Stomach smooth muscle (tissue), 2 donors: Measurements from ENCODE around the gene TERT.

Source experiments
- H3K27ac ChIP-seq: one replicate; pipeline ENCODE4 v1.7.0; 2013; ENCODE audit warnings: mild to moderate bottlenecking, low read length, inconsistent platforms
- H3K27me3 ChIP-seq, 2 donors: one replicate each; pipeline ENCODE4 v1.7.0; 2013; ENCODE audit warnings: low read length in 2 of 2; ENCODE audit not compliant: insufficient read depth in 2 of 2, control insufficient read depth in 1 of 2
- H3K36me3 ChIP-seq, 2 donors: one replicate each; pipeline ENCODE4 v1.7.0; 2013; ENCODE audit warnings: low read length in 2 of 2; ENCODE audit not compliant: control insufficient read depth in 2 of 2, insufficient read depth in 2 of 2
- H3K4me1 ChIP-seq: one replicate; pipeline ENCODE4 v1.7.0; 2013; ENCODE audit warnings: low read length; ENCODE audit not compliant: control insufficient read depth, insufficient read depth
- H3K4me3 ChIP-seq, 2 donors: one replicate each; pipeline ENCODE4 v1.7.0; 2013; ENCODE audit warnings: low read length in 2 of 2
- H3K9ac ChIP-seq, 2 donors: one replicate each; pipeline ENCODE4 v1.7.0; 2013; ENCODE audit warnings: low read length in 2 of 2, mild to moderate bottlenecking in 1 of 2
- H3K9me3 ChIP-seq, 2 donors: one replicate each; pipeline ENCODE4 v1.7.0; 2013; ENCODE audit warnings: low read length in 2 of 2; ENCODE audit not compliant: control insufficient read depth in 2 of 2
- donor health status: healthy.
- donor health status: Pancreatic carcinoma.

The TERT gene

DNA sequence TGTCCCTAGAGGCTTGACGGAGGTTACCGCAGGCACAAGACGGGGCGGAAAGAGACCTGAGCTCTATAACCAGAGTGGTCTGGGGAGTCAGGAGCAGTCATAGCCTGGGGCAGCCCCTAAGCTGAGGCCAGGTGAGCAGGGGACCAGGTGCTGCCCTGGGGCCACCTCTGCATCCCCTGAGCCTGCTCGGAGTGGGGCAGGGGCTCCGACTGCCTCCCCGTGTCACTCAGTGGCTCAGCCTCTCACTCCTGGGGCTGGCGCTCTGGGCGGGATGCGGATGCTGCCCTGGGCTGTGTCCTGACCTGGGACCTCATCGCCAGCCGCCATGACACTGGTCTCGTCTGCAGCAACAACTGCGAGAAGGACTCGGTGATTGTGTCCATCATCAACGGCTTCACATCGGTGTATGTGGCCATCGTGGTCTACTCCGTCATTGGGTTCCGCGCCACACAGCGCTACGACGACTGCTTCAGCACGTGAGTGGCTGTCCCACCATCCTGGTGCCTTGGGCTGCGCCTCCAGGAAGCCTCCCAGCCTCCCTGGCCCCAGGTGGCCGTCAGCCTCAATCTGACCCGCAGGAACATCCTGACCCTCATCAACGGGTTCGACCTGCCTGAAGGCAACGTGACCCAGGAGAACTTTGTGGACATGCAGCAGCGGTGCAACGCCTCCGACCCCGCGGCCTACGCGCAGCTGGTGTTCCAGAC, 78.5 kb downstream of the TERT start:
- peaks cover 0 to 11% of the 10 kb centered on the region in 2 donors for H3K9me3 ChIP-seq
- no peaks in the 10 kb centered on the region for H3K4me1 ChIP-seq
- H3K4me3 ChIP-seq = no peak overlapping the region
- H3K9ac ChIP-seq = no peak overlapping the region
- H3K27me3 ChIP-seq = no peaks in the 10 kb centered on the region
- H3K27ac ChIP-seq = no peak overlapping the region
- H3K36me3 ChIP-seq = no peaks in the 10 kb centered on the region

GRCh38 chr5:1215320-1216096, 79.4 kb downstream of the TERT start:
- Histone ChIP-seq H3K36me3 (no peaks in the 10 kb centered on the region), H3K27ac (no peak overlapping the region), H3K4me3 (no peak overlapping the region), H3K9ac (no peak overlapping the region), H3K9me3 (peaks cover 0 to 11% of the 10 kb centered on the region in 2 donors), H3K27me3 (no peaks in the 10 kb centered on the region), H3K4me1 (no peaks in the 10 kb centered on the region)

GRCh38 chr5:1214936-1215220, 80.0 kb downstream of the TERT start:
- Histone ChIP-seq H3K9me3 (peaks cover 0 to 11% of the 10 kb centered on the region in 2 donors), H3K27me3 (no peaks in the 10 kb centered on the region), H3K4me3 (no peak overlapping the region), H3K4me1 (no peaks in the 10 kb centered on the region), H3K36me3 (no peaks in the 10 kb centered on the region), H3K9ac (no peak overlapping the region), H3K27ac (no peak overlapping the region)

DNA sequence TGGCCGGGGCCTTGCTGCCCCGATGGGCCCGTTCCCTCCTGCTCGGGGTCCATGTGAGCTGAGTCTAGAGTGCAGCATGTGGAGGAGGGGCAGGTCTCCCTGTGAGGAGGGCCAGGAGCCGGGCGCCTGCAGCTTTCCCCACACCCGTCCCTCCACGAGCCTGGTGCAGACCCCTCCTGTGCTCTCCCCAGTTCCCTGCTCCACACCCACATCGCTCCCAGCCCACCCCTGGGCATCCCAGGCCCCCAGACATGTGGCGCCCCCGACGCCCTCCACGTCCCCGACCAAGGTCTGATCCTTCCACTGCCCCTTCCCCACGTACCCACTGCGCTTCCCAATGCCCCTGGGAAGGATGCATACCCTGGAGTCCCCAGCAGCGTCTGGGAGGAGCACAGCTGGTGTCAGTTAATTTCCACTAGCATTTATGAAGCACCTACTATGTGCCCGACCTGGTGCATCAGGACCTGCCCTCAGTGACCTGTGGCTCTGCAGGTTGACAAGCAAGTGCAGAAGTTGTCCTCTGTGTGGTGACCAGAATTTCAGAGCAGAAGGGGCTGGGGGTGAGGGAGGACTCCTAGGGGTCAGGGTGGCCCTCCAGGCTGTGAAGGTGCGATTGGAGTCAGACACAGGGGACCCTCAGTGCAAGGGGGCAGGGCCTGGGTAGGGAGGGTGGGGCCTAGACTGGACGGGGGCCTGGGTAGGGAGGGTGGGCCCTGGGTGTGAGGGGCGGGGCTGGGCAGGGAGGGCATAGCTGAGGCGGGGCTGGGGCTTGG, 80.5 kb downstream of the TERT start:
- Histone ChIP-seq H3K27me3 (no peaks in the 10 kb centered on the region), H3K27ac (no peak overlapping the region), H3K4me3 (no peak overlapping the region), H3K36me3 (no peaks in the 10 kb centered on the region), H3K9ac (no peak overlapping the region), H3K4me1 (no peaks in the 10 kb centered on the region), H3K9me3 (peaks cover 0 to 11% of the 10 kb centered on the region in 2 donors)

GRCh38 chr5:1213508-1214162, 81.2 kb downstream of the TERT start:
- Histone ChIP-seq H3K4me3 (no peak overlapping the region), H3K27me3 (no peaks in the 10 kb centered on the region), H3K27ac (no peak overlapping the region), H3K4me1 (no peaks in the 10 kb centered on the region), H3K36me3 (no peaks in the 10 kb centered on the region), H3K9ac (no peak overlapping the region), H3K9me3 (peaks cover 0 to 11% of the 10 kb centered on the region in 2 donors)

- Histone ChIP-seq H3K4me3 (no peak overlapping the region), H3K27ac (no peak overlapping the region), H3K9ac (no peak overlapping the region), H3K4me1 (no peaks in the 10 kb centered on the region), H3K36me3 (no peaks in the 10 kb centered on the region), H3K27me3 (peaks cover 0 to 2% of the 10 kb centered on the region in 2 donors), H3K9me3 (peaks cover 0 to 11% of the 10 kb centered on the region in 2 donors)
Measured at GRCh38 chr5:1212881-1213280, 82.0 kb downstream of the TERT start.

GRCh38 chr5:1212271-1212670, 82.6 kb downstream of the TERT start:
- H3K36me3 ChIP-seq = no peaks in the 10 kb centered on the region
- peaks cover 0 to 6% of the 10 kb centered on the region in 2 donors for H3K27me3 ChIP-seq

DNA sequence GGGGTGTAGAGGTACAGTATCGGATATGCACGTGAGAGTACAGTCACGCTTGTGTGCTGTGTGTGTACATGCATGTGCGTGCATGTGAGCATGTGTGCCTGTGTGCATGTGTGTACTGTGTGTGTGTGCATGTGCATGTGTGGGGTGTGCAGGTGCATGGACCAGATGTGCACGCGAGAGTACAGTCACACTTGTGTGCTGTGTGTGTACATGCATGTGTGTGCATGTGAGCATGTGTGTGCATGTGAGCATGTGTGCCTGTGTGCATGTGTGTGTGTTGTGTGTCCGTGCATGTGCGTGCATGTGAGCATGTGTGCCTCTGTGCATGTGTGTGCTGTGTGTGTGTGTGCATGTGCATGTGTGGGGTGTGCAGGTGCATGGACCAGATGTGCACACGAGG, 83.2 kb downstream of the TERT start:
- no peak overlapping the region for H3K9ac ChIP-seq
- no peaks in the 10 kb centered on the region for H3K4me1 ChIP-seq
- H3K36me3 ChIP-seq = no peaks in the 10 kb centered on the region
- H3K4me3 ChIP-seq = no peak overlapping the region
- no peak overlapping the region for H3K27ac ChIP-seq
- peaks cover 0 to 11% of the 10 kb centered on the region in 2 donors for H3K9me3 ChIP-seq
- H3K27me3 ChIP-seq = peaks cover 0 to 8% of the 10 kb centered on the region in 2 donors

More at GRCh38 chr5:1212271-1212670, 82.6 kb downstream of the TERT start:
- Histone ChIP-seq H3K4me1 (no peaks in the 10 kb centered on the region), H3K9me3 (peaks cover 0 to 11% of the 10 kb centered on the region in 2 donors), H3K4me3 (no peak overlapping the region), H3K9ac (no peak overlapping the region), H3K27ac (no peak overlapping the region)

GRCh38 chr5:1210832-1211251, 84.0 kb downstream of the TERT start:
- H3K27me3 ChIP-seq = peaks cover 0 to 9% of the 10 kb centered on the region in 2 donors
- H3K9ac ChIP-seq = no peak overlapping the region
- no peaks in the 10 kb centered on the region for H3K36me3 ChIP-seq
- H3K27ac ChIP-seq = no peak overlapping the region
- no peaks in the 10 kb centered on the region for H3K4me1 ChIP-seq
- H3K4me3 ChIP-seq = no peak overlapping the region
- peaks cover 0 to 5% of the 10 kb centered on the region in 2 donors for H3K9me3 ChIP-seq
